Measurements from ENCODE around the gene ABLIM3.

DNA sequence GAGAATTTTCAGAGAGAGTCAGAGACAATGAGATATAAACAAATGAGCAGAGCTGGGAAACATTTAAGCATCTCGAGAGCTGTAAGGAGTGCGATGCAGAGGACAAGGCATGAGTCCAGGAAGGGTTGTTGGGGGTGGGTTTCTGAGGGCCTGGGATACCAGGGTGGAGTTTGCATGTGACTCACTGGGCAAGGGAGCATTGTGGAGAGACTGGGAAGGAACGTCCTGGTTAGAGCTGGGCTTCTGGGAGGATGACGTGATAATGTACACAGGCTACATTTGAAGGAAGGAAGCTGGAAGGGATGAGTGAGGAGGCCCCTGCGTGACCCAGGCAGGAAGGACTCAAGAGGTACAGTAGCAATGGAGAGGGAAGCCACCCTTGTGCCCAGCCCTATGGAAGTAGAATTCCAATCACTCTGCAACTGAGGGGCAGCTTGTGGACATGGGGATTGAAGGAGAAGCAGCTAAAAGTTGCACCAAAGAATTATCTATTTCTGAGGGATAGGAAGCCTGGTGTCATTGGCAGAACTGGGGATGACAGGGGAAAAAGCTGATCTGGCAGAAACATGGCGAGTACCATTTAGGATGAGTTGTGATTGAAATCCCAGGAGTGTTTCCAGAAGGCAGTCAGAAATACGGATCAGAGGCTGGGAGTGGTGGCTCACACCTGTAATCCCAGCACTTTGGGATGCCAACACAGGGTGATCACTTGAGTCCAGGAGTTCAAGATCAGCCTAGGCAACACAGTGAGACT, 71.1 kb downstream of the ABLIM3 start:
- TF ChIP-seq, protein P1, sequence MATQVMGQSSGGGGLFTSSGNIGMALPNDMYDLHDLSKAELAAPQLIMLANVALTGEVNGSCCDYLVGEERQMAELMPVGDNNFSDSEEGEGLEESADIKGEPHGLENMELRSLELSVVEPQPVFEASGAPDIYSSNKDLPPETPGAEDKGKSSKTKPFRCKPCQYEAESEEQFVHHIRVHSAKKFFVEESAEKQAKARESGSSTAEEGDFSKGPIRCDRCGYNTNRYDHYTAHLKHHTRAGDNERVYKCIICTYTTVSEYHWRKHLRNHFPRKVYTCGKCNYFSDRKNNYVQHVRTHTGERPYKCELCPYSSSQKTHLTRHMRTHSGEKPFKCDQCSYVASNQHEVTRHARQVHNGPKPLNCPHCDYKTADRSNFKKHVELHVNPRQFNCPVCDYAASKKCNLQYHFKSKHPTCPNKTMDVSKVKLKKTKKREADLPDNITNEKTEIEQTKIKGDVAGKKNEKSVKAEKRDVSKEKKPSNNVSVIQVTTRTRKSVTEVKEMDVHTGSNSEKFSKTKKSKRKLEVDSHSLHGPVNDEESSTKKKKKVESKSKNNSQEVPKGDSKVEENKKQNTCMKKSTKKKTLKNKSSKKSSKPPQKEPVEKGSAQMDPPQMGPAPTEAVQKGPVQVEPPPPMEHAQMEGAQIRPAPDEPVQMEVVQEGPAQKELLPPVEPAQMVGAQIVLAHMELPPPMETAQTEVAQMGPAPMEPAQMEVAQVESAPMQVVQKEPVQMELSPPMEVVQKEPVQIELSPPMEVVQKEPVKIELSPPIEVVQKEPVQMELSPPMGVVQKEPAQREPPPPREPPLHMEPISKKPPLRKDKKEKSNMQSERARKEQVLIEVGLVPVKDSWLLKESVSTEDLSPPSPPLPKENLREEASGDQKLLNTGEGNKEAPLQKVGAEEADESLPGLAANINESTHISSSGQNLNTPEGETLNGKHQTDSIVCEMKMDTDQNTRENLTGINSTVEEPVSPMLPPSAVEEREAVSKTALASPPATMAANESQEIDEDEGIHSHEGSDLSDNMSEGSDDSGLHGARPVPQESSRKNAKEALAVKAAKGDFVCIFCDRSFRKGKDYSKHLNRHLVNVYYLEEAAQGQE (IDR thresholded peaks at IDR 0.05; ENCODE audit: low read depth): no peak
- TF ChIP-seq CEBPB (IDR thresholded peaks at IDR 0.05): no peak
